Measurements from ENCODE around the gene MELK.
"Not testable (repeated sequence)": the region's sequence is repeated elsewhere in the genome, so short reads cannot be mapped to it uniquely, and the experiment has no call there.

MELK gene

GRCh38 chr9:36572515-36573418 is at the start of gene MELK:
Gene MELK (plus strand): TSS chr9:36572895. CDS start chr9:36581682, 8,787 bp downstream.
- DNase-seq, result peak; percentile 84

DNA sequence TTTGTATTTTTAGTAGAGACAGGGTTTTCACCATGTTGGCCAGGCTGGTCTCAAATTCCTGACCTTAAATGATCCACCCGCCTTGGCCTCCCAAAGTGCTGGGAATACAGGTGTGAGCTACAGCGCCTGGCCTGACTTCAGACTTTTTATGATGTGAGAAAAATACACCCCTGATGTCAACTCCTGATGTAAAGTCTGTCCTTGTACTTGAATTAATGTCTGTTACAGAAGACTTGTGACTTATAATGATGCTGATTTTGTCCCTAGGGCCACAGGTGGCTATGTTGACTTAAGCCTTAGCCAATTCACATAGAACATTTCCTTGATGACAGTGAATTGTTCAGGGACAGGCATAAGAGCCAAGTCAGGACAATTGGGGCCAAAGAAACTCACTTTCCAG is 42.5 kb upstream of the MELK start:
- no peak for DNase-seq

DNA sequence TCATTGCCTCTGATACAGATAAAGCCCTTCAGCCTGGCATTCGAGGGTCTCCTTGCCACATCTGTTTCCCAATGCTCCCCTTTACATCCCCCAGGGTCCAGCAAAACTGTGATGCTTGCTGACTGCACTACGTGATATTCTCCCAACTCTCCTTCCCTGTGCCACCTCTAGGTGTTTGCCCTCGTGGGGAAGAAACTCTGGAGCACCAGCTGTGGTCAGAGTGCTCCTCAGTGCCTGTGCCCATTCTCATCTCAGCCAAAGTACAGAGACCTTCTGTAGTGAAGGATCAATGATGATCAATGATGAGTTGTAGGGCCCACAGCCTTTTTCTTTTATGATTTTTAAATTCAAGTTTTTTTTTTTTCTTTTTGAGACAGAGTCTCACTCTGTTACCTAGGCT is 40.3 kb upstream of the MELK start:
- DNase-seq, result no peak

- DNase-seq, result not testable (repeated sequence)
These were observed 39.0 kb upstream of the MELK start for GRCh38 chr9:36533726-36534125.

DNA sequence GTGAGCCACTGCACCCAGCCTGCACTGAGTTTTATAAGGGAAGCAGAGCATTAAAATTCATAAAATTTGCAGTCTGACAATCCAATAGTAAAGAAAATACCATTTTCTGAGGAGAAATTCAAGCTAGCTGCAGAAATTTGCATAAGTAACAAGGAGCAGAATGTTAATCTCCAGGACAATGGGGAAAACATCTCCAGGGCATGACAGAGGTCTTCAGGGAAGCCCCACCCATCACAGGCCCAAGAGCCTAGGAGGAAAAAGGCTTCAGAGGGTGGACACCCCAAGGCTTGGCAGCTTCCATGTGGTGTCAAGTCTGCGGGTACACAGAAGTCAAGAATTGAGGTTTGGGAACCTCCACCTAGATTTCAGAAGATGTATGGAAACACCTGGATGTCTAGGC is 37.6 kb upstream of the MELK start:
- DNase-seq, result no peak

DNA sequence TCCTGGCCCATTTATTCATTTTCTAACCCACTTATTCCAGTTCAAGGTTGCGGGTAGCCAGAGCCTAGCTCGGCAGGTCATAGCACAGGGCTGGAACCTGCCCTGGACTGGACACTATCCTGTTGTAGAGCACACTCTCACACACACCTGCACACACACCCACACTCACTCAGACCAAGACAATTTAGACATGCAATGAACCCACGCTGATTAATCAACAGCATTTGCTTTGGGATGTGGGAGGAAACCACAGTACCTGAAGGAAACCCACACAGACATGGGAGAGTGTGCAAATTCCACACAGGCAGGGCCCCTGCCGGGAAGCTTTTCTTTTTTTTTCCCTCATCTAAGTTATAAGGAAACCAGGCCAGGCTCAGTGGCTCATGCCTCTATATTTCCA is 34.8 kb upstream of the MELK start:
- no peak for DNase-seq

DNA sequence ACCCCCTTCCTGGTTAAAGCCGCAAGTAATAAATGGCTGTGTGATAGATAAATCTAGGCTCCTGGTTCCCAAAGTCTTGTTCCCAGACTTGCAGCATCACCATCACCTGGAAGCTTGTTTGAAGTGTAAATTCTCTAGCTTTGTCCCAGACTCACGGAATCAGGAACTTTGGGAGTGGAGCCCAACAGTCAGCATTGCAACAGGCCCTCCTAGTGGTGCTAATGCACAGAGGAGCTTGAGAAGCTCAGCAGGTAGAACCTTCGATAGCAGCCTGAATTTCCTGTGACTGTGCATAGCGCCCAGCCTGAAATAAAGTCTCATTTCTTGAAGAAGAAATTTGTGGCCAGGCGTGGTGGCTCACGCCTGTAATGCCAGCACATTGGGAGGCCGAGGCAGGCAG is 30.3 kb upstream of the MELK start:
- DNase-seq, result no peak

- no peak for DNase-seq
These were observed 28.8 kb upstream of the MELK start for GRCh38 chr9:36543916-36544315.

DNA sequence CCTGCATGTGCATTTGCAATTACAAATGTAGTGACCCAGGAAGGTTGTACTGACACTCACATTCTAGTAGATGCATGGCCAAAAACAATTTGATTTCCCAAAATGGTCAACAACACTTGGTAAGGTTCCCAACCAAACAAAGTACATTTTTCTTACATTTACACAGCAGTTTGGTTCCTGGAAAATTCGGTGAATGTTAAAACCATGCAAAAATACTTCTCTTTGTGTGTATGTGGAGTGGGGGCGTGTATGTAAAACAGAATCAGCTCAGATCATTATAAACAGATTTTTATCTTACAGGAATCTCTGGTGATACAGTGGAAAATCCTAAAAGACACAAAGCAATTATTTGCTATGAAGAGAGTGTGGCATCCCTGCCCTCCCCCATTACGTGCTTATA is 25.1 kb upstream of the MELK start:
- no peak for DNase-seq

DNA sequence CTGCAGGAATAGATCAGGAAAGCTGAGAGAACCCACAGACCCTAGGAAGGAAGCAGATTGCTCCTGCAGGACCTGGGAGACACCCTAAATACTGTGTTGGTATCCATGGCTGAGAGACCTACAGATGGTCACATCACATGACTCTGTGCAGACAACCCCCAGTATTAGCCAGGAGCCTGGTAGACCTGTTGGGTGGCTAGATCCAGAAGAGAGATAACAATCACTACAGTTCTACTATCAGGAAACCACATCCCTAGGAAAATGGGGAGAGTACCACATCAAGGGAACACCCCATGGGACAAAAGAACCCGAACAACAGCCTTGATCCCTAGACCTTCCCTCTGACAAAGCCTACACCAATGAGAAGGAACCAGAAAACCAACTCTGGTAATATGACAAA is 24.2 kb upstream of the MELK start:
- no peak for DNase-seq

DNA sequence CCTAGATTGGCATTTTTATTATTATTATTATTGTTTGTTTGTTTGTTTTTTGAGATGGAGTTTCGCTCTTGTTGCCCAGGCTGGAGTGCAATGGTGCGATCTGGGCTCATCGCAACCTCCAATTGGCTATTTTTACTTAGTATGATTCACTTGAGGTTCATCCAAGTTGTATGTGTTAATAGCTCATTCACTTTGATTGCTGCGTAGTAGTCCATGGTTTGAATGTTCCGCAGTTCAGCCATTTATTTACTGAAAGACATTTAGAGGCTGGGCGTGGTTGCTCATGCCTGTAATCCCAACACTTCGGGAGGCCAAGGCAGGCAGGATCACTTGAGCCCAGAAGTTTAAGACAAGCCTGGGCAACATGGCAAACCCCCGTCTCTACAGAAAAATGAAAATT is 22.6 kb upstream of the MELK start:
- DNase-seq, result no peak

- not testable (repeated sequence) for DNase-seq
These were observed 22.0 kb upstream of the MELK start for GRCh38 chr9:36550631-36551098.

DNA sequence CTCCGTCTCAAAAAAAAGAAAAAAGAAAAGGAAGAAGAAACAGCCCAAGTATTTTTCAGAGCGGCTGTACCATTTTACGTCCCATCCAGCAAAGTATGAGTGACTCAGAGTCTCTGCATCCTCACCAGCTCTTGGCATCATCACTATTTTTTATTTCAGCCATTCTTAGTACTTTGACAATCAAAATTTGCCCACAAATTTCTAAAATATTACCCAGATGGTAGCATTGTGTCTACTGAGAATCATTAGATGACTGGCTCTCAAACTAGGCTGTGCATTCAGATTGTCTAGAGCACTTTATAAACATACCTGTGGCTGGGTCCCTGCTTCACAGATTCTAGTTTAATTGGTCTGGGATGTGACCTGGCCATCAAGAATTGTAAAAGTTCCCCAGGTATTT is 21.6 kb upstream of the MELK start:
- DNase-seq, result no peak

GRCh38 chr9:36551910-36552309 is 20.8 kb upstream of the MELK start:
- DNase-seq, result no peak

GRCh38 chr9:36559036-36559695 is 13.5 kb upstream of the MELK start:
- no peak for DNase-seq

DNA sequence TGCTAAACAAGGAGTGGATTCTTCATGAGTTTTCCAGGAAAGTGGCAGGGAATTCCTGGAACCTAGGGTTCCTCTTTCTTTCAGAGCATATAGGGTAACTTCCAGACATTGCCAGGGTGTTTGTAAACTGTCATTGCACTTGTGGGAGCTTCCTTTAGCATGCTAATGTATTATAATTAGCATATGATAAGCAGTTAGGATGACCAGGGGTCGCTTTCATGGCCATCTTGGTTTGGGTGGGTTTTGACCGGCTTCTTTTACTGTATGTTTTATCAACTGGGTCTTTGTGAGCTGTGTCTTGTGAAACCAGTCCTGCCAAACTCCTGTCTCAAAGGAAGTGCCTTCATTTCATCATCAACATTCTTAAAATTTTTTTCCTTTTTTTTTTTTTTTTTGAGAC is 11.9 kb upstream of the MELK start:
- DNase-seq, result no peak

DNA sequence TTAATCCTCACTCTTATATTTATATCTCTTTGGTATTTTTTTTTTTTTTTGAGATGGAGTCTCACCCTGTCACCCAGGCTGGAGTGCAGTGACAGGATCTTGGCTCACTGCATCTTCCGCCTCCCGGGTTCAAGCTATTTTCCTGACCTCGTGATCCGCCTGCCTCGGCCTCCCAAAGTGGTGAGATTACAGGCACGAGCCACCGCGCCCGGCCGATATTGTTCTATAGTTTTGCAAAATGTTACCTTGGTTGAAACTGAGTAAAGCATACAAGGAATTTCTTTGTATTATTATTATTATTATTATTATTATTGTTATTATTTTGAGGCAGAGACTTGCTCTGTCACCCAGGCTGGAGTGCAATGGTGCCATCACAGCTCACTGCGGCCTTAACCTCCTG is 9.9 kb upstream of the MELK start:
- not testable (repeated sequence) for DNase-seq

DNA sequence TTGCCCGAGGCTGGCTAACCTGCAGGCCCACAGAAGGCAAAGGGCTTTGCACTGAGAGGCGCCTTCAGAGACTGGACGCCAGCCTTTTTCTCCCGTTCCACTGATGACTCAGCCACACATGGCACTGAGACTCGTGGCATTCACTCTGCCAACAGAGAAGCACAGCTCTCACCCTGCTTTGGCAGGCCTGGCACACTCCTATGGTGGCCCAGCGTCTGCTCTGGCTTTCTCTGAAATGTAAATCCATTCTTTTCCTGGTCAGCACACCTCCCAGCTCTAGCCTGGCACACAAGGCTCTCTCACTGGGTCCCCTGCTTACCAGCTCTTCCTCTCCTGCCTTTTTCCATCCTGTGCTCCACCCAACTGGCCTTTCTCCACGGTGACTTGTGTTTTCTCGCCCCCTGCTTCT is 5.9 kb upstream of the MELK start:
- no peak for DNase-seq

DNA sequence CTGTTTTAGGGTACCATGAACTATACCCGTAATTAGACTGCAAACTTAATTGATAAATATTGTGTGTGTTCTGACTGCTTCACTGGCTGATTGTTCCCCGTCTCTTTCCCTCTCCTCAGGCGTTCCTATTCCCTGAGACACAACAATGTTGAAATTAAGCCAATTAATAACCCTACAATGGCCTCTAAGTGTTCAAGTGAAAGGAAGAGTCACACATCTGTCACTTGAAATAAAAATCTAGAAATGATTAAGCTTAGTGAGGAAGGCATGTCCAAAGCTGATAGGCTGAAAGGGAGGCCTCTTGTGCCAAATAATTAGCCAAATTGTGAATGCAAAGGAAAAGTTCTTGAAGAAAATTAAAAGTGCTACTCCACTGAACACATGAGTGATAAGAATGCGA is 4.0 kb upstream of the MELK start:
- DNase-seq, result not testable (repeated sequence)

DNA sequence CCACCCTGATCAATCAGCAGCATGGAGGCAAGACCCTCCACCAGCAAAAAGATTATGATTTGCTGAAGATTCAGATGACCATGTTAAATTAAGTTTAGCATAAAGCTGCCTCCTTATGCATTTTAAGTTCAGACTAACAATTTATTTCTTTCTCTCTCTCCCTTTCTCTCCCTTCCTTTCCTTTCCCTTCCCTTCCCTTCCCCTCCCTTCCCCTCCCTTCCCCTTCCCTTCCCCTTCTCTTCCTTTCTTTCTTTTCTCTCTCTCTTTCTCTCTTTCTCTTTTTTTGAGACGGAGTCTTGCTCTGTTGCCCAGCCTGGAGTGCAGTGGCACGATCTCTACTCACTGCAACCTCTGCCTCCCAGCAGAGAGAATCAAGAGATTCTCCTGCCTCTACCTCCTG is 1.4 kb upstream of the MELK start:
- DNase-seq, result no peak

DNA sequence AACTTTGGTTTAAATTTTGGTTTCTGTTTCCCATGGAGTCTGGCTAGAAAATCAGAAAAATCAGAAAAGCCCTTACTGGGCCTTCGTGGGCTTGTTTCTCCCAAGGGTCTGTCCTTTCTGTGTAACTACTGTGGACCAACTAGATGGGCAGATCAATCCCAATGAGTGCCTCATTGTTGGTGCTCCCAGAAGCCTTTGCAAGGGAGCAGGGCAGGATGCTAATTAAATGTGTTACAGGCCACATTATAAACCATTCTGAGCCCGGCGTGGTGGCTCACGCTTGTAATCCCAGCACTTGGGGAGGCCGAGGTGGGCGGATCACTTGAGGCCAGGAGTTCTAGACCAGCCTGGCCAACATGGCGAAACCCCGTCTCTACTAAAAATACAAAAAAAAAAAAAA is 1.4 kb downstream of the MELK start:
- not testable (repeated sequence) for DNase-seq

DNA sequence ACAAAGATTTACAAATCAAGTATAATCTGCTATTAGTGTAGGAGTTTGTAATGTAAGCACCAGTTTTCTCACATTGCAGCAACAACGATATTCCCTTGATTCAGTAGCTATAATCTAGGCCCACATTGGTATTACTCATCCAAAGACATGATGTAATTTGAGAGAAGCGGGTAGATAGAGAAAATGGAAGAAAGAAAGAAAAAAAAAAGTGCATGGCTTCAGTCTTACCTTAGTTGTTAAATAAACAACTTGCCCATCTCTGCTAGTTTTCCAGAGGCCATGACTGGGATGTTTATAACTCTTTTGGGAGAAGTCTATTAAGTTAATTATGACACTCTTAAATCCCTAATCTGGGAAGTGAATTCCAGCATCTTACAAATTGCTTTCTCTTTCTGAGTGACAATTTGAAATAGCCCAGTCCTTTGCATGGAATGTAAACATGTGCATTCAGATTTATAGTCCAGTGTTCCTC is 2.8 kb downstream of the MELK start:
- no peak for DNase-seq

GRCh38 chr9:36576866-36577265 is 4.2 kb downstream of the MELK start:
- DNase-seq, result no peak
